K562 (cell line): ENCODE results near the gene CHD2.

Source experiments
- ELF2 ChIP-seq: fragments of 250-450 bp; sonication (Bioruptor Pico); IDR thresholded peaks from 2 replicates; pipeline ENCODE4 v1.5.0; 2021; ENCODE audit warnings: mild to moderate bottlenecking
- EZH2 ChIP-seq: IDR thresholded peaks from 2 replicates; pipeline ENCODE4 v1.6.1; 2012; ENCODE audit warnings: low read depth, mild to moderate bottlenecking, inconsistent platforms, low read length, borderline replicate concordance
- FOS ChIP-seq: IDR thresholded peaks from 3 replicates; pipeline ENCODE4 v1.6.1; 2011; ENCODE audit not compliant: insufficient read length; ENCODE audit errors: extremely low read depth
- HDGF ChIP-seq: fragments of 450-650 bp; IDR thresholded peaks from 2 replicates; pipeline ENCODE4 v1.6.1; 2016
- HNRNPUL1 ChIP-seq: fragments of 200-400 bp; formaldehyde crosslinking; IDR thresholded peaks from 2 replicates; pipeline ENCODE4 v1.6.1; 2017; ENCODE audit warnings: low read length
- POLR2A ChIP-seq: fragments of 450-650 bp; conservative IDR thresholded peaks from 2 replicates; pipeline ENCODE4 v1.6.1; 2016
- ZBTB33 ChIP-seq: sonication (generic); formaldehyde crosslinking; IDR thresholded peaks from 2 replicates; pipeline ENCODE4 v1.8.1; 2023; ENCODE audit warnings: mild to moderate bottlenecking, missing genetic modification reagents

- no peak for TF ChIP-seq HNRNPUL1
- TF ChIP-seq FOS: no peak
- TF ChIP-seq ELF2 (CRISPR knock-in tag): no peak
- TF ChIP-seq HDGF: no peak
- no peak for TF ChIP-seq EZH2
- no peak for TF ChIP-seq POLR2A
- TF ChIP-seq ZBTB33 (CRISPR knock-in tag): no peak
These were observed 121.0 kb downstream of the CHD2 start for GRCh38 chr15:93020976-93021772.
